Activated CD4-positive, alpha-beta memory T cell treated with anti-CD3 and anti-CD28 coated beads, Interleukin-2, amount 10 ng/mL, durations not matched to agents 7 days and 5 days (primary cell): Measurements from ENCODE around the gene IMMP2L. TPM values are rescaled to one million over a fixed set of nuclear protein-coding genes. Genes with fewer than 3 reads are reported as not detected.

Experiments
- CTCF ChIA-PET: fragments of 350-600 bp; sonication (Branson Sonifier 250); formaldehyde crosslinking; loops from one replicate; lab custom pipeline; 2021; ENCODE audit warnings: antibody characterized with exemption, inconsistent platforms; lab: Charles Lee
- POLR2A ChIA-PET: fragments of 350-600 bp; sonication (Branson Sonifier 250); formaldehyde crosslinking; loops from one replicate; lab custom pipeline; 2021; ENCODE audit warnings: antibody characterized with exemption; lab: Charles Lee
- DNase-seq: peaks from one replicate; pipeline ENCODE4 v3.0.0-alpha.2; 2020
- H3K27ac Mint-ChIP-seq: one replicate; pipeline ENCODE4 v1.8.0; 2021; ENCODE audit warnings: mild to moderate bottlenecking, mixed read lengths
- H3K27me3 Mint-ChIP-seq: one replicate; pipeline ENCODE4 v1.8.0; 2021; ENCODE audit warnings: mixed read lengths
- H3K36me3 Mint-ChIP-seq: one replicate; pipeline ENCODE4 v1.8.0; 2021; ENCODE audit warnings: low read depth, mixed read lengths
- H3K4me1 Mint-ChIP-seq: one replicate; pipeline ENCODE4 v1.8.0; 2021; ENCODE audit warnings: mixed read lengths
- H3K4me3 Mint-ChIP-seq: one replicate; pipeline ENCODE4 v1.8.0; 2021; ENCODE audit warnings: mild to moderate bottlenecking, mixed read lengths
- H3K9me3 Mint-ChIP-seq: one replicate; pipeline ENCODE4 v1.8.0; 2021; ENCODE audit warnings: mixed read lengths
- total RNA-seq, 2 experiments: library from RNA; stranded (reverse); gene quantifications; one replicate each; pipeline ENCODE4 v1.2.3, GENCODE V29; 2021

IMMP2L gene
- total RNA-seq, 2 experiments from 2014 or later = 5.9 to 7.6 TPM

DNA sequence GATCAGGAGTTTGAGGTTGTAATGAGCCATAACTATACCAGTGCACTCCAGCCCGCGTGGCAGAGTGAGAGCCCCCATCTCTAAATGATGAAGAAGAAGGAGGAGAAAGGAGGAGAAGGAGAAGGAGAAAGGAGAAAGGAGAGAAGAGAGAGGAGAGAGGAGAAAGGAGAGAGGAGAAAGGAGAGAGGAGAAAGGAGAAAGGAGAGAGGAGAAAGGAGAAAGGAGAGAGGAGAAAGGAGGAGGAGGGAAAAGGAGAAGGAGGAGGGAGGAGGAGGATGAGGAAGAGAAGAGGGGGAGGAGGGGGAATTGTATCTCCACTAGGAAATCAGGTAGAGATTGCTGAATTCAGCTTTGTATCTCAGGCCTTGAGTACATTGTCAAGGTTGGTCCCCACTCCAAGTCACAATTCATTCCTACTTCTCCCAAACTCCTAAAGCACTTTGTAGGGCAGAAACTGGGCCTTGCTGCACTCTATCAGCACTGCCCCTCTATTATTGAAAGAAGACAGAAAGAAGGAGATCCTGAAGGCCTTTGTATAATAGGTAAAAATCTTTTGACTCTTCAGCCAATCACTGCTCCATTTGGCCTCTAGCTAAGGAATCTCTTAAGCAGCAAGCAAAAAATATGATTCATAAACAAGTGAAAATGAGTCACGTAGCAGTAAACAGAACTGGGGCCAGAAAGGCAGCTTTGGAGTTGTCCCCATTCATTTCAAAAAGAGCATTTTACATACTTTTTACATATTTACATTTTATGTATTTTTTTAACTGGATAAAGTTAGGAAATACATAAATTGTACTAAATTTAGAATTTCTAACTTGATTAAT is 178.0 kb downstream of the IMMP2L start:
- CTCF ChIA-PET = no interaction called here
- no peak overlapping the region for H3K4me3 Mint-ChIP-seq
- no peak overlapping the region for H3K27ac Mint-ChIP-seq
- DNase-seq = no peak
- no peaks in the 10 kb centered on the region for H3K27me3 Mint-ChIP-seq
- POLR2A ChIA-PET = no interaction called here
- H3K36me3 Mint-ChIP-seq = no peaks in the 10 kb centered on the region
- no peaks in the 10 kb centered on the region for H3K9me3 Mint-ChIP-seq
- H3K4me1 Mint-ChIP-seq = no peaks in the 10 kb centered on the region

GRCh38 chr7:111383133-111383532 is 179.2 kb downstream of the IMMP2L start:
- CTCF ChIA-PET = no interaction called here
- POLR2A ChIA-PET = no interaction called here
- Mint-ChIP-seq H3K27ac (no peak overlapping the region), H3K9me3 (no peaks in the 10 kb centered on the region), H3K27me3 (no peaks in the 10 kb centered on the region), H3K36me3 (no peaks in the 10 kb centered on the region), H3K4me1 (no peaks in the 10 kb centered on the region), H3K4me3 (no peak overlapping the region)
- DNase-seq = no peak

- ChIA-PET CTCF (no interaction called here), POLR2A (no interaction called here)
- no peak for DNase-seq
- H3K27ac Mint-ChIP-seq = no peak overlapping the region
- H3K27me3 Mint-ChIP-seq = no peaks in the 10 kb centered on the region
- H3K4me3 Mint-ChIP-seq = no peak overlapping the region
- H3K4me1 Mint-ChIP-seq = no peaks in the 10 kb centered on the region
- no peaks in the 10 kb centered on the region for H3K9me3 Mint-ChIP-seq
- H3K36me3 Mint-ChIP-seq = no peaks in the 10 kb centered on the region
Observed at GRCh38 chr7:111381590-111381989, 180.7 kb downstream of the IMMP2L start.

DNA sequence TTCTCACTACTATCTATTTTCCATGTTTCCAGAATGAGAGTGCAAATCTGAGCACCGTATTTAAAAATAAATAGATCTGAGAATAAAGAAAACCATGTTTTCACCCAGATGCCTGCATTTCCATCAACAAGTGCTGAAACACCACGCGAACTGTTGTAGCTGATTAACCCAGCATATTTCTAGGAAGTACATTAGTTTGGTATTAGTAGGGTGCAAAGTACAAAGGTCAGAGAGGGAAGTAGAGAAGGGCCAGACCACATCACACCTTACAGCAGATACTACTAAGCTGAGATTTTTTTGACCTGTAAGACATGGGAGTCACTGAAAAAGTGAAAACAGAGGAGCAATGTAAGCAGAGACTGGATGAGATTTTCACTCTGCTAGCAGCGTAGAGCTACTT is 181.3 kb downstream of the IMMP2L start:
- Mint-ChIP-seq H3K27ac (no peak overlapping the region), H3K9me3 (no peaks in the 10 kb centered on the region), H3K36me3 (no peaks in the 10 kb centered on the region), H3K4me3 (no peak overlapping the region), H3K27me3 (no peaks in the 10 kb centered on the region), H3K4me1 (no peaks in the 10 kb centered on the region)
- DNase-seq = no peak
- POLR2A ChIA-PET = no interaction called here
- CTCF ChIA-PET = no interaction called here

DNA sequence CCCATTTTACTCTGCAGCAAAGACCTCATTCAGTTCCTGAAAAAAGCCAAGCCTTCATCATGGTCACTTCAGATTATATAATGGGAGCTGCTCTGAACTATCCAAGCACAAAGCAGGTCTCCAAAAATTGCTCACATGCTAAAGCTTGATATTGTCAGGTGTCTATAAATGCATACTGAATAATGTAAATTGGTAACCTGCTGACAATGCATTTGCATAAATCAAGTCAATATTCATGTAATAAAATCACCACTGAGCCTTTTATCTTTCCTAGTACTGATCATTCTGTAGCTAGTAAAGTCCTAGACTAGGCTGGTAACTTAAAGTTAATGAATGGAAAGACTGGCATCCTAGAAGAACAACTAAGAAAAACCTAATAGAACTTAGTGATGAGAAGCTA is 188.3 kb downstream of the IMMP2L start:
- H3K4me1 Mint-ChIP-seq = no peaks in the 10 kb centered on the region
- H3K27ac Mint-ChIP-seq = no peak overlapping the region
- no peaks in the 10 kb centered on the region for H3K9me3 Mint-ChIP-seq
- no peak overlapping the region for H3K4me3 Mint-ChIP-seq
- H3K27me3 Mint-ChIP-seq = no peaks in the 10 kb centered on the region
- no peak for DNase-seq
- no peaks in the 10 kb centered on the region for H3K36me3 Mint-ChIP-seq
- CTCF ChIA-PET = no interaction called here
- POLR2A ChIA-PET = interaction anchor here (0.6 kb wide), 1 partner anchor 15 kb away, joined by 3 read pairs; no protein-coding TSS in a partner anchor

- Mint-ChIP-seq H3K36me3 (no peaks in the 10 kb centered on the region), H3K4me3 (no peak overlapping the region), H3K27me3 (no peaks in the 10 kb centered on the region), H3K9me3 (no peaks in the 10 kb centered on the region), H3K27ac (no peak overlapping the region), H3K4me1 (no peaks in the 10 kb centered on the region)
- no peak for DNase-seq
- ChIA-PET CTCF (no interaction called here), POLR2A (no interaction called here)
Observed at GRCh38 chr7:111371437-111371836, 190.9 kb downstream of the IMMP2L start.

DNA sequence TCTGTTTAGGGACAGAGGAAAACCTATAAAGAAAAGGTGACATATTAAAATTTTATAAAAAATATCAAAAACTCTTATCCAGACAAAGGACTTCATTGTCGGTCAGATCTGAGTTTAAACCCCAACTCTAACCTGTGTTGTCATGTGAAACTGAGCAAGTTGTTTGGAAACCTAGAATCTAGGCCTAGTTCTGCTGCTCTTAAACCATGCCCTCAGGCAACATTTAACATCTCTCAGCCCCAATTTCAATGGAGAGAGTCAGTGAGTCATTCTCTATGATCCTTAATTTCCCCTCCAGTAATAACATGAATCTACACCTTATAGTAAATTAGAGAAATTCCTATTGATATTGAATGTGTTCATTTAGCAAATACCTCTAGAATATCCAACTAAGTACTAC is 192.3 kb downstream of the IMMP2L start:
- no peak overlapping the region for H3K4me3 Mint-ChIP-seq
- no peak for DNase-seq
- H3K27ac Mint-ChIP-seq = no peak overlapping the region
- no peaks in the 10 kb centered on the region for H3K27me3 Mint-ChIP-seq
- CTCF ChIA-PET = no interaction called here
- H3K9me3 Mint-ChIP-seq = no peaks in the 10 kb centered on the region
- POLR2A ChIA-PET = no interaction called here
- no peaks in the 10 kb centered on the region for H3K4me1 Mint-ChIP-seq
- no peaks in the 10 kb centered on the region for H3K36me3 Mint-ChIP-seq

GRCh38 chr7:111368381-111369065 is 193.8 kb downstream of the IMMP2L start:
- CTCF ChIA-PET = no interaction called here
- Mint-ChIP-seq H3K9me3 (no peaks in the 10 kb centered on the region), H3K4me3 (no peak overlapping the region), H3K27ac (no peak overlapping the region), H3K4me1 (no peaks in the 10 kb centered on the region), H3K36me3 (no peaks in the 10 kb centered on the region), H3K27me3 (no peaks in the 10 kb centered on the region)
- no peak for DNase-seq
- POLR2A ChIA-PET = no interaction called here

GRCh38 chr7:111364413-111364812 is 197.9 kb downstream of the IMMP2L start:
- CTCF ChIA-PET = no interaction called here
- POLR2A ChIA-PET = no interaction called here

GRCh38 chr7:111363099-111363498 is 199.2 kb downstream of the IMMP2L start:
- Mint-ChIP-seq H3K4me1 (no peaks in the 10 kb centered on the region), H3K9me3 (no peaks in the 10 kb centered on the region), H3K27ac (no peak overlapping the region), H3K36me3 (no peaks in the 10 kb centered on the region), H3K27me3 (no peaks in the 10 kb centered on the region), H3K4me3 (no peak overlapping the region)
- POLR2A ChIA-PET = no interaction called here
- no peak for DNase-seq
- CTCF ChIA-PET = no interaction called here

More at GRCh38 chr7:111364413-111364812, 197.9 kb downstream of the IMMP2L start:
- Mint-ChIP-seq H3K36me3 (no peaks in the 10 kb centered on the region), H3K4me3 (no peak overlapping the region), H3K9me3 (no peaks in the 10 kb centered on the region), H3K27me3 (no peaks in the 10 kb centered on the region), H3K4me1 (no peaks in the 10 kb centered on the region), H3K27ac (no peak overlapping the region)
- DNase-seq = no peak

DNA sequence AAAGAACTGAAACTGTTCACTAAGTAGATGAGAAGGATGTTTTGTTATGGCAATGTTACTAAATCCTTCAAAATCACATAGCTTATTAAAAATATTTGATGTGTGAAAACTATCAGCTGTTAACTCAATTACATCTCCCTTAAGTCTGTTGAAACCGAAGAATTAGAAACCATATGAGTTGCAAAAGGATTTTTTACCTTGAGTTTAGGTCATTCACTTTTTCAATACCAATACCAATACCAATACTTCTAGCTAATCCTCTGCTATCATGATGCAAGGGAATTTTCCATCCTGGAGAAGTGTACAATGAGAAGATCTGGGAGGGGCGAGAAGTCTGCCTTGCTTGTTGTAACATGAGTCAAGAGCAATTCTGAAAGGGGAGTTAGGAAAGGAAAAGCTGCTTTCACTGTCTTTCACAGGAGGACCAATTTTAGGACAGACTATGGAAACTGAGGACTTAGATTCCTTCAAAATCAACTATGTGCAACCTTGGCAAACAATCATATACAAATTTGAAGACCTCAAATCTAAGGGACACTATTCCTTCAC is 199.7 kb downstream of the IMMP2L start:
- H3K36me3 Mint-ChIP-seq = no peaks in the 10 kb centered on the region
- no peak for DNase-seq

GRCh38 chr7:111358915-111359314 is 203.4 kb downstream of the IMMP2L start:
- Mint-ChIP-seq H3K4me3 (no peak overlapping the region), H3K36me3 (no peaks in the 10 kb centered on the region), H3K9me3 (no peaks in the 10 kb centered on the region), H3K27me3 (no peaks in the 10 kb centered on the region), H3K27ac (no peak overlapping the region), H3K4me1 (no peaks in the 10 kb centered on the region)
- no peak for DNase-seq
- ChIA-PET CTCF (interaction anchor here (0.5 kb wide), 1 partner anchor 49 kb away, joined by 3 read pairs; no protein-coding TSS in a partner anchor), POLR2A (interaction anchor here (1.3 kb wide), 1 partner anchor 15 kb away, joined by 3 read pairs; no protein-coding TSS in a partner anchor)

More for the DNA sequence above, 199.7 kb downstream of the IMMP2L start:
- ChIA-PET CTCF (no interaction called here), POLR2A (no interaction called here)
- no peak overlapping the region for H3K4me3 Mint-ChIP-seq
- no peaks in the 10 kb centered on the region for H3K4me1 Mint-ChIP-seq
- no peaks in the 10 kb centered on the region for H3K27me3 Mint-ChIP-seq
- no peak overlapping the region for H3K27ac Mint-ChIP-seq
- H3K9me3 Mint-ChIP-seq = no peaks in the 10 kb centered on the region

DNA sequence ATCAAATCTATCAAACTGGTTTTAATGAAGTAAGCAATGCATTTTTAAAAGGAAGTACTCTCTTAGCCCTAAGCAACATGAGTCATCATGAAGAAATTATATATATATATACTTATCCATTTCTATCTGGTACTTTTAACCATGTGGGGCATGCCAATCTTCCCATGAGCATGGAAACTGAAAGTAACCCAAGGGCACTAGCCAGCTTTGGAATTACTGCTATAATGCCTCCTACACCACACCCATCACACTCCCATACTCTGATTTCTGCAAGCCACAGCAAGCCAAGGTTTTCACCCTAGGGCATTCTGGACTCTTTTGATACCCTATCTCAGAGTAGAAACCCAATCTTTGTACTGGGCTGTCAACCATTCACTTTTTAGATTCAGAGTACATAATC is 204.6 kb downstream of the IMMP2L start:
- Mint-ChIP-seq H3K4me1 (no peaks in the 10 kb centered on the region), H3K27me3 (no peaks in the 10 kb centered on the region), H3K9me3 (no peaks in the 10 kb centered on the region), H3K36me3 (no peaks in the 10 kb centered on the region), H3K4me3 (no peak overlapping the region), H3K27ac (no peak overlapping the region)
- ChIA-PET CTCF (no interaction called here), POLR2A (no interaction called here)
- DNase-seq = no peak
